Muscle of leg (tissue), 11 donors: ENCODE measurements around the gene MFNG. TPM values are rescaled to one million over a fixed set of nuclear protein-coding genes. Genes with fewer than 3 reads are reported as not detected.
"Not testable (repeated sequence)": the region's sequence is repeated elsewhere in the genome, so short reads cannot be mapped to it uniquely, and the experiment has no call there.

Source experiments
- DNase-seq: peaks from one replicate; pipeline ENCODE4 v3.0.0; 2013
- H3K27ac ChIP-seq: one replicate; pipeline ENCODE4 v1.5.1; 2013; ENCODE audit warnings: mild to moderate bottlenecking, low read length, control low read depth
- H3K27me3 ChIP-seq: one replicate; pipeline ENCODE4 v1.6.1; 2013; ENCODE audit warnings: low read length; ENCODE audit not compliant: control insufficient read depth, insufficient read depth
- H3K36me3 ChIP-seq: one replicate; pipeline ENCODE4 v1.6.1; 2013; ENCODE audit warnings: low read length; ENCODE audit not compliant: control insufficient read depth, insufficient read depth
- H3K4me1 ChIP-seq: one replicate; pipeline ENCODE4 v1.6.1; 2013; ENCODE audit warnings: low read length; ENCODE audit not compliant: control insufficient read depth, insufficient read depth
- H3K4me3 ChIP-seq: one replicate; pipeline ENCODE4 v1.5.1; 2013; ENCODE audit warnings: low read length, control low read depth
- H3K9me3 ChIP-seq: replicated peaks from 2 replicates; pipeline ENCODE4 v1.6.1; 2013; ENCODE audit warnings: low read depth, low read length; ENCODE audit not compliant: control insufficient read depth
- WGBS: methylation state at CpG from one replicate; pipeline ENCODE4 v1.1.5; 2013; ENCODE audit warnings: missing lambda C conversion rate; ENCODE audit not compliant: insufficient coverage; 5-methylcytosine and 5-hydroxymethylcytosine counted together
- polyA plus RNA-seq, 8 donors: library from polyadenylated mRNA; unstranded; fragments of 120-200 nt; gene quantifications; one replicate each; pipeline versions ENCODE4 v1.2.1 to v1.2.3, GENCODE V29; 2013; ENCODE audit warnings: inconsistent platforms in 1 of 8, low replicate concordance in 1 of 8; ENCODE audit not compliant: insufficient read length in 8 of 8, insufficient read depth in 1 of 8
- total RNA-seq: library from RNA; stranded (reverse); fragments of 120-200 nt; gene quantifications from one replicate; pipeline ENCODE4 v1.2.4, GENCODE V29; 2013

MFNG gene
- total and polyA plus RNA-seq, 9 donors: 5.0 to 10.0 (median 6.2) TPM

DNA sequence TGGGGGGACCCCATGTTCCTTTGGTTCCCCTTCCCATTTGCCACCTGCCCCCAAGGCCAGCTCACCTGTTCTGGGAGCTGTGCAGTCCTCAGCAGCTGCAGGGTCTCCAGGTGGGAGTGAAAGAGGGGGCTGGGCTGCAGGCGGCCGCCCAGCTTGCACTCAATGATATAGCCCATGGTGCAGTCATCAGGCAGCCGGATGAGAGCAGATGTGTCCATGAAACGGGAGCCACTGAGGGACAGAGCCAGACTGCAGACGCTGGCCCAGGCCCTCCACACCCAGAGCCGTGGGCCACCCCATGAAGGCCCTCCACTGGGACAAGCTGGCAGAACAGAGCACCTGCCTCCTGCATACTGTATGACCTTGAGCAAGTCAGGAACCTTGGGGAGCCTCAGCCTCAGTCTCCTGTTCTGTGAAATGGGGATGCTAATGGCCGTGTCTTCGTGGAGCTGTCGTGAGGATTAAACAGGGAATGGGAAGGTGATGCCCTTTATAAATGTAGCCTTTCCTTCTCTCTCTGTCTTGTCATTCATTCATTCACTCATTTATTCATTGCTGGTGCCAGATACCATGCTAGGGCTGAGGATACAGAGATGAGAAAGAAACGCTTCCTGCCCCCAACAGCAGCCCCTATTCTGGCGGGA lies 11.6 kb downstream of the MFNG start:
- no peaks in the 10 kb centered on the region for H3K4me1 ChIP-seq
- H3K27me3 ChIP-seq: peaks cover 12% of the 10 kb centered on the region
- WGBS: 61% methylated on average over 7 of the region's 11 CpGs
- H3K27ac ChIP-seq: no peak overlapping the region
- no peaks in the 10 kb centered on the region for H3K36me3 ChIP-seq
- no peak overlapping the region for H3K4me3 ChIP-seq
- no peak for DNase-seq
- no peaks in the 10 kb centered on the region for H3K9me3 ChIP-seq

DNA sequence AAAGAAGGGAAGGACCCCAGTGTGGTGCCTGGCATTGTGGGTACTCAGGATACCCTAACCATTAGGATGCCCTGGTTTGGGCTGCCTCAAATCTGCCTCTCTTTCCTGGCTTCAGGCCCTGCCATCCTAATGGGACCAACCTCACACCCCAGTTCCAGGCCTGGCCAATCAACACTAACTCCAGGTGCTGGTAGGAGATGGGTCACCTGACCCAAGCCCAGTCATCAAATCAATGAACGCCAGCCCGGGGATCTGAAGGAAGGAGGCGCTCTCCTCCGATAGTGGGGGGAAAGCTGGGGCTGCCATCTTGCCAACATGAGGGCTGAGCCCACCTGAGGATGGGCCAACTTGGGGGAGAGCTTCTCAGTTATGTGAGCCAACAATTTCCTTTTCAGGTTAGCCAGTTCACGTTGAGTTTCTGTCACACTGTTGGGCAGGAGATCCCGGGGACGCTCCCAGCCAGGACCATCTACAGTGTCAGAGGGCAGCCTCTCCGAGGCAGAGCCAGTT lies 12.7 kb downstream of the MFNG start:
- Histone ChIP-seq H3K36me3 (no peaks in the 10 kb centered on the region), H3K27ac (no peak overlapping the region), H3K4me1 (no peaks in the 10 kb centered on the region), H3K27me3 (peaks cover 12% of the 10 kb centered on the region), H3K9me3 (no peaks in the 10 kb centered on the region), H3K4me3 (no peak overlapping the region)
- WGBS: 79% methylated on average over 6 of the region's 8 CpGs
- no peak for DNase-seq

DNA sequence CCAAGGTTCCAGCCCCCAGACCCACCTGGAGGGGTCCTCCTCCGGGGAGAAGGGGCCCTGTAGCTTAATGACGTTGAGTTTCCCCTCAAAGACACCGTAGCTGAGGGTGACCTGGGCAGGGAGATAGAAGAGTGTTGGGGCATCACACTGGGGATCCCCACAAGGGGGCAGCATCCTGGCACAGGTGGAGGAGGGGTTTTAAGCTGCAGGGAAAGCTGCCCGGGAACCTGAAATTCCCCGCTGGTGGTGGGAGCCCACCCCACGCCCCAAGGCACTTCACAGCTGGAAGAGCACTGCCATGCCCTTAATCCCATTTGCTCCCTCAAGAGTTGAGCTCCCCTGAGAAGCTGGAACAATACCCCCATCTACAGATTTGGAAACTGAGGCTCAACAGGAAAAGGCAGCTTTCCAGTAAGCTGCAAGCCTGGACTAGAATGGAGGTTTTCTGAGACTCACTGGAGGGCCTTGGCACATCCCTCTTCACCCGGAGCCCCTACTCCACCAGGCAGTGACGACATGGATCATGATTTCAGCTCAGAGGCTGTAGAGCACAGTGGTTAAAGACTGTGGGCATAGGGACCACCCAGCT lies 13.7 kb downstream of the MFNG start:
- Histone ChIP-seq H3K4me1 (no peaks in the 10 kb centered on the region), H3K27me3 (peaks cover 12% of the 10 kb centered on the region), H3K27ac (no peak overlapping the region), H3K4me3 (no peak overlapping the region), H3K36me3 (no peaks in the 10 kb centered on the region), H3K9me3 (no peaks in the 10 kb centered on the region)
- WGBS: 20% methylated on average over 1 of the region's 8 CpGs
- no peak for DNase-seq

DNA sequence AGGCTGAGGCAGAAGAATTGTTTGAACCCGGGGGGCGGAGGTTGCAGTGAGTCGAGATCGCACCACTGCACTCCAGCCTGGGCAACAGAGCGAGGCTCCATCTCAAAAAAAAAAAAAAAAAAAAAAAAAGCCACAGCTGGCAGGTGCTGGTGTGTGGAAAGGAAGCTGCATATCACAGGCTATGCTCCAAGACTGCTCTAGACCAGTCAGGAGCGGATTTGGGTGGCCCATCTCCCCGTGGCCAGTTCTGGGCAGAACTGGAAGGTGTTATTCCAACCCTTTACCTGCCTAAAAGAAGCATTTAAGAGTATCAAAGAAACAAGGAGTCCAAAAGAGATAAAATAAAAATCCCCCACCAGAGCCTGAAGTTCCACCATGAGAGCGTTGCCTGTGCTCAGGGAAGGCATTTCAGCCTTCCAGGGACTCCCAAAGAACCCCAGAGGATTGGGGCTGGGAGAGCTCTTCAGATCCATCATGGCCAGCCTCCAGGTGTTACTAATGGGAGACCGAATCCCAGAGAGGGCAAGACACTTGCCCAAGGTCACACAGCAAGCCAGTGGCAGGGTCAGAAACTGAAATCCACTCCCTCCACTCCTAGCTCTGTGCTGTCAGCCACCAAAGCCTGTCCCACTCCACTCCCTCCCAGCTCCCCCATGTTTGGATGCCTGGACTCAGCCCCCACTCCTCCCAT lies 14.3 kb downstream of the MFNG start:
- Histone ChIP-seq H3K27me3 (peaks cover 12% of the 10 kb centered on the region), H3K4me3 (no peak overlapping the region)

DNA sequence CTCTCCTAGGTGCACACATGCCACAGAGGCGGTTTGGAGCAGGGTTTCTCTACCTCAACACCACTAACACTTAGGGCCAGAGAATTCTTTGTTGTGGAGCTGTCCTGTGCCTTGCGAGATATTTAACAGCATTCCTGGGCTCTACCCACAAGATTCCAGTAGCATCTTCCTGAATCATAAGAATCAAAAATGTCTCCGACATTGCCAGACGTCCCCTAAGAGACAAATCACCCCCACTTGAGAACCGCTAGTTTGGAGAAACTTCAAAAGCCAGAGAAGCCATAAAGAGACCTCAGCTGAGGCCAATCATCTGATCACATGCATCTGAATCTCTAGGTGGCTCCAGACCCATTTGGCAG lies 16.1 kb downstream of the MFNG start:
- no peaks in the 10 kb centered on the region for H3K36me3 ChIP-seq
- 36% methylated on average over 5 of the region's 5 CpGs for WGBS
- no peak overlapping the region for H3K27ac ChIP-seq
- no peaks in the 10 kb centered on the region for H3K4me1 ChIP-seq
- peaks cover 12% of the 10 kb centered on the region for H3K27me3 ChIP-seq
- no peak for DNase-seq
- H3K4me3 ChIP-seq: no peak overlapping the region
- H3K9me3 ChIP-seq: no peaks in the 10 kb centered on the region

More for the DNA sequence above, 14.3 kb downstream of the MFNG start:
- no peaks in the 10 kb centered on the region for H3K9me3 ChIP-seq
- no peaks in the 10 kb centered on the region for H3K36me3 ChIP-seq
- no peak for DNase-seq
- no CpG with 5 or more reads among the region's 9 CpGs for WGBS
- no peaks in the 10 kb centered on the region for H3K4me1 ChIP-seq
- H3K27ac ChIP-seq: no peak overlapping the region

DNA sequence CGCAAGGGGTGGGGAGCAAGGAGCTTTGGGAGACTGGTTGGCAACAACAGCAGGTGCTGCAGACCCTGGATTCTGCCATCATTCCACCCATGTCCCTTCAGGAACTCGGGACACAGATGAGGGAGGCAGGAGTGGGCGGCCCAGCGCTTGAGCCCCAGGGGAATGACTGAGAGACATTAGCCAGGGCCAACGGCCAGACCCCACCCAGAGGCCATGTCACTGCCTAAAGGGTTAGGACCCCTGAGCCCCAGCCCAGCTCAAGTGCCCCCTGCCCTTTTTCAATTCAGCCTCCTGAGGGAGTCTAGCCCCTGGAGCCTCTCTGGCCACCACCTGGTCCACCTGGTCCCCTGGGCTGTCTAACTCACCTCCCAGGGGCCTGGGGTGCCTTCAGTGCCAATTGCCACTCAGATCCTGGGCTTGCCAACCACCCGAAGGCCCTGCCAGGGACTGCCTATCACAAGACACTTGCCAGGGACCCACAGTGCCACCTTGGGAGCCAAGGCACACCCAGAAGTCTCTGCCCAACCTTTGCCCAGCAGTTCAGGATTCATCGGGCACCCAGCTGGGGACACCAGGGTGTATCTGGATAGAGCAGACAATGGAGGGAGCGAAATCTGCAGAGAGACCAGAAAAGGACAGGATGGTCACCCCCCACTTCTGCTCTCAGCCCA lies 16.6 kb downstream of the MFNG start:
- DNase-seq: no peak
- H3K9me3 ChIP-seq: no peaks in the 10 kb centered on the region
- H3K36me3 ChIP-seq: no peaks in the 10 kb centered on the region
- H3K4me1 ChIP-seq: no peaks in the 10 kb centered on the region
- H3K4me3 ChIP-seq: no peak overlapping the region
- H3K27ac ChIP-seq: no peak overlapping the region
- 63% methylated on average over 6 of the region's 8 CpGs for WGBS
- H3K27me3 ChIP-seq: peaks cover 9% of the 10 kb centered on the region

DNA sequence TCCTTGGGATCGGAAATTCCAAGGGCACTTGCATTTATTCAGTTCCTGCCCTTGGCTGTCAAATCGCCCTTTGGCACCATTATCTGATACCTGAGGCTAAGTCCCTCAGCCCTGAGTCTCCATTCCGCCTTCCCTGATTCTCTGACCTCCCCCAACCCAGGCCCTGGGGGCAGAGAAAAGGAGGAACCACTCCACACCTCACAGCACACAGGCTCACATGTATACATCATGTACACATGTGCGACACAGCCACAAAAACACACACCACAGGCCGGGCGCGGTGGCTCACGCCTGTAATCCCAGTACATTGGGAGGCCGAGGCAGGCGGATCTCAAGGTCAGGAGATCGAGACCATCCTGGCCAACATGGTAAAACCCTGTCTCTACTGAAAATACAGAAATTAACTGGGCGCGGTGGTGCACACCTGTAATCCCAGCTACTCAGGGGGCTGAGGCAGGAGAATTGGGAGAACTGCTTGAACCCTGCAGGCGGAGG lies 17.9 kb downstream of the MFNG start:
- H3K27ac ChIP-seq, DNase-seq, H3K36me3 ChIP-seq, H3K9me3 ChIP-seq, H3K4me3 ChIP-seq, H3K4me1 ChIP-seq, H3K27me3 ChIP-seq: not testable (repeated sequence)
- WGBS: 91% methylated on average over 8 of the region's 14 CpGs

DNA sequence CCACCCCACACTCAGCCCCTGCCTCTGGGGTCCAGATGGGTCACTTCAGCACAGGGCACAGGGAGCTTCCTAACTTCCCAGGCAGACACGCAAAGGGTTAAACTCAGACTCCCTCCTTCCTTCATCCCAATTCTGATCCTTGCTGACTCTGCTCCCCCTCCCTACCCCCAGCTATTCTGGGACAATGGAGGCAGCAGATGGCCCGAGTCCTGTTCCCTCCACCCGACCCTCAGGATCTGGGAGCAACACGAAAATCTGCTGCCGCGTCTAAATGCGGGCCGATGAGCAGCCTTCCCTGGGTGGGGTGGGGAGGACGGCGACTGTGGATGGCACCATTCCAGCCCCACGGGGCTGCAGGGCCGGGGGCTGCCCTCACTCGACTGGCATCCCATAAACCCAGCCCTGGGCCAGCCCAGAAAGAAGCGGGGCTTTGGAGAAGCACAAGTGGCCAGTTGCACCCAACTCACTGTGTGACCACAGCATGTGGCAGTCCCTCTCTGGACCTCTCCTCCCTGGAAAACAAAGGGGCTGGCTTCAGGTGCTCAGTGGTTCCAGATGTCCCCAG lies 18.7 kb downstream of the MFNG start:
- DNase-seq: no peak
- WGBS: 42% methylated on average over 7 of the region's 14 CpGs
- no peaks in the 10 kb centered on the region for H3K36me3 ChIP-seq
- no peak overlapping the region for H3K27ac ChIP-seq
- H3K4me1 ChIP-seq: peaks cover 6% of the 10 kb centered on the region
- no peaks in the 10 kb centered on the region for H3K9me3 ChIP-seq
- peaks cover 2% of the 10 kb centered on the region for H3K27me3 ChIP-seq
- no peak overlapping the region for H3K4me3 ChIP-seq

DNA sequence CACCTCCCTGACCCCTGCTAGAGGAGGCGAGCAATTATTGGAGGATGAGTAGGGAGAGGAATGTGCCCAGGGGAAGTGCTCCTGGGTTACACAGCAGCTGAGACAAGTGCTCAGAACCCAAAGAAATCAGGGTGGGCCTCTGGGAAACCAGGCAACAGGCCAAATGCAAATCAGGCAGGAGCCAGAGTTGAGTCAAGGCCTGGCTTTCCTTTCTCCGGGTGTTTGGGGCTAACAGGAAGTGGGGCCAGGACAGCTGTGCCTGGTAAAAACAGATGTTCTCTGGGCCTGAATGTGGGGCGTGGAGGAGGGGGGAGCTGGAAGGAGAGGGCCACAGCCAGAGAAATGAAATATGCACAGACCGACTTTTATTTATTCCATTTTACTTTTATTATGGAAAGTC lies 22.0 kb downstream of the MFNG start:
- no peaks in the 10 kb centered on the region for H3K27me3 ChIP-seq
- DNase-seq: peak; percentile 82
- no peak overlapping the region for H3K27ac ChIP-seq
- no peak overlapping the region for H3K4me3 ChIP-seq
- H3K4me1 ChIP-seq: peaks cover 6% of the 10 kb centered on the region
- WGBS: 0% methylated on average over 1 of the region's 4 CpGs
- no peaks in the 10 kb centered on the region for H3K36me3 ChIP-seq
- no peaks in the 10 kb centered on the region for H3K9me3 ChIP-seq

DNA sequence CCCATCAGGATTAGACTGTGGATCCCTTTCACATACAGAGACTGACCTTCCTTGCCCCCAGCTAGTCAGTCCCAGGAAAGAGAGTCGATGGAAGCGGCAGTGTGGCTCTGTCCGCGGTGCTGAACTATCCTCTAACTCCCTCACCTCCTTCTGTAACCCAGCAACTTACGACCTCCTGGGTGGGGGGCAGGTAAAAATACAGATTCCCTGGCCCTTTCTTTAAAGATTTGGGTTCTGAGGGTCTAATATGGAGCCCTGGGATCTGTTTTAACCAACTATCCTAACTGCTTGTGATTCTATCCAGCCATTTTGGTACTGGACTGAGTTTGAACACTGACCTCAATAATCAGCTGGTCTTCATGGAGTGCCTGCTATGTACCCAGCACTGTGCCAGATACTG lies 23.2 kb downstream of the MFNG start:
- Histone ChIP-seq H3K4me3 (no peak overlapping the region), H3K4me1 (peaks cover 6% of the 10 kb centered on the region), H3K36me3 (no peaks in the 10 kb centered on the region), H3K27me3 (peaks cover 3% of the 10 kb centered on the region), H3K9me3 (no peaks in the 10 kb centered on the region), H3K27ac (no peak overlapping the region)
- peak; percentile 69 for DNase-seq
- WGBS: 0% methylated on average over 1 of the region's 5 CpGs
